Activated naive CD8-positive, alpha-beta T cell treated with anti-CD3 and anti-CD28 coated beads, Interleukin-2, amount 10 ng/mL, durations not matched to agents 7 days and 5 days (primary cell): ENCODE measurements around the gene FAM168B. TPM values are rescaled to one million over a fixed set of nuclear protein-coding genes. Genes with fewer than 3 reads are reported as not detected.

Experiments used
- ATAC-seq: fragments of 150-1000 bp; cut with Tn5 transposase; one replicate; pipeline ENCODE4 v1.10.0; 2021; ENCODE audit warnings: low read depth, moderate library complexity
- POLR2A ChIA-PET: fragments of 350-600 bp; sonication (Branson Sonifier 250); formaldehyde crosslinking; loops from one replicate; lab custom pipeline; 2021; ENCODE audit warnings: antibody characterized with exemption; lab: Charles Lee
- DNase-seq: peaks from one replicate; pipeline ENCODE4 v3.0.0; 2021
- H3K27ac Mint-ChIP-seq: one replicate; pipeline ENCODE4 v1.8.0; 2022; ENCODE audit warnings: mild to moderate bottlenecking, mixed read lengths
- H3K27me3 Mint-ChIP-seq: one replicate; pipeline ENCODE4 v1.8.0; 2022; ENCODE audit warnings: mild to moderate bottlenecking, moderate library complexity, mixed read lengths
- H3K36me3 Mint-ChIP-seq: one replicate; pipeline ENCODE4 v1.8.0; 2021; ENCODE audit warnings: mild to moderate bottlenecking, mixed read lengths
- H3K4me1 Mint-ChIP-seq: one replicate; pipeline ENCODE4 v1.8.0; 2021; ENCODE audit warnings: mixed read lengths
- H3K4me3 Mint-ChIP-seq: one replicate; pipeline ENCODE4 v1.8.0; 2022; ENCODE audit warnings: mild to moderate bottlenecking, moderate library complexity, mixed read lengths
- H3K9me3 Mint-ChIP-seq: one replicate; pipeline ENCODE4 v1.8.0; 2021; ENCODE audit warnings: mixed read lengths
- total RNA-seq, 2 experiments: library from RNA; stranded (reverse); gene quantifications; one replicate each; pipeline ENCODE4 v1.2.3, GENCODE V29; 2021

FAM168B gene
- total RNA-seq, 2 experiments from 2014 or later: 63.0 to 67.9 TPM

- Mint-ChIP-seq H3K27me3 (peaks cover 4% of the 10 kb centered on the region), H3K27ac (peak overlapping the region; percentile 96), H3K4me1 (peaks cover 35% of the 10 kb centered on the region), H3K36me3 (peaks cover 2% of the 10 kb centered on the region), H3K9me3 (no peaks in the 10 kb centered on the region), H3K4me3 (peak overlapping the region; percentile 75)
- ATAC-seq: peak; percentile 34
- POLR2A ChIA-PET: interaction anchor here (0.9 to 4.0 kb wide), 4 partner anchors 13 to 31 kb away, joined by 3 to 28 read pairs (median 4); no protein-coding TSS in a partner anchor
- DNase-seq: no peak
These were observed 83.4 kb downstream of the FAM168B start for GRCh38 chr2:131009713-131010475.

GRCh38 chr2:131008967-131009366 lies 84.3 kb downstream of the FAM168B start:
- H3K36me3 Mint-ChIP-seq: peaks cover 2% of the 10 kb centered on the region
- H3K27ac Mint-ChIP-seq: no peak overlapping the region
- H3K27me3 Mint-ChIP-seq: no peaks in the 10 kb centered on the region
- H3K4me1 Mint-ChIP-seq: peaks cover 35% of the 10 kb centered on the region
- no peak overlapping the region for H3K4me3 Mint-ChIP-seq
- no peak for ATAC-seq
- DNase-seq: no peak
- POLR2A ChIA-PET: interaction anchor here (4.0 kb wide), 1 partner anchor 32 kb away, joined by 28 read pairs; no protein-coding TSS in a partner anchor
- no peaks in the 10 kb centered on the region for H3K9me3 Mint-ChIP-seq

- Mint-ChIP-seq H3K27me3 (peaks cover 2% of the 10 kb centered on the region), H3K9me3 (no peaks in the 10 kb centered on the region), H3K4me3 (no peak overlapping the region), H3K27ac (no peak overlapping the region), H3K4me1 (peaks cover 27% of the 10 kb centered on the region), H3K36me3 (peaks cover 2% of the 10 kb centered on the region)
- no peak for DNase-seq
- POLR2A ChIA-PET: no interaction called here
- no peak for ATAC-seq
These were observed 86.7 kb downstream of the FAM168B start for GRCh38 chr2:131006561-131006960.

- Mint-ChIP-seq H3K4me1 (peaks cover 15% of the 10 kb centered on the region), H3K9me3 (no peaks in the 10 kb centered on the region), H3K36me3 (peaks cover 2% of the 10 kb centered on the region), H3K27ac (no peak overlapping the region), H3K27me3 (peaks cover 13% of the 10 kb centered on the region), H3K4me3 (no peak overlapping the region)
- ATAC-seq (no peak), DNase-seq (no peak)
- POLR2A ChIA-PET: no interaction called here
These were observed 87.9 kb downstream of the FAM168B start for GRCh38 chr2:131005216-131005935.

- POLR2A ChIA-PET: no interaction called here
- peaks cover 2% of the 10 kb centered on the region for H3K36me3 Mint-ChIP-seq
- H3K27me3 Mint-ChIP-seq: peaks cover 18% of the 10 kb centered on the region
- no peaks in the 10 kb centered on the region for H3K9me3 Mint-ChIP-seq
- ATAC-seq: no peak
- DNase-seq: no peak
- no peak overlapping the region for H3K27ac Mint-ChIP-seq
- H3K4me1 Mint-ChIP-seq: peaks cover 8% of the 10 kb centered on the region
- H3K4me3 Mint-ChIP-seq: no peak overlapping the region
These were observed 88.6 kb downstream of the FAM168B start for GRCh38 chr2:131004446-131005209.

GRCh38 chr2:130998561-130998960 lies 94.7 kb downstream of the FAM168B start:
- Mint-ChIP-seq H3K27me3 (peaks cover 46% of the 10 kb centered on the region), H3K36me3 (no peaks in the 10 kb centered on the region), H3K27ac (no peak overlapping the region), H3K9me3 (no peaks in the 10 kb centered on the region), H3K4me1 (no peaks in the 10 kb centered on the region), H3K4me3 (no peak overlapping the region)
- POLR2A ChIA-PET: no interaction called here
- no peak for DNase-seq
- no peak for ATAC-seq

Other genes with a start within 250 kb of the FAM168B start
- 10 to 100 TPM; 54.2 to 55.9 TPM for gene PLEKHB2, start 11.9 kb upstream of the FAM168B start, total RNA-seq
- gene POTEE, start 116.1 kb upstream of the FAM168B start, total RNA-seq: under 1 TPM; 0.47 to 0.48 TPM